Measurements from ENCODE around the gene PHPT1. TPM values are rescaled to one million over a fixed set of nuclear protein-coding genes. Genes with fewer than 3 reads are reported as not detected.
A peak's percentile ranks its signal among the peaks of the same experiment; 100 is the strongest.
"Not testable (repeated sequence)": the region's sequence is repeated elsewhere in the genome, so short reads cannot be mapped to it uniquely, and the experiment has no call there.

Gene PHPT1
- total RNA-seq, 1 donor from 2014 or later, result 242 TPM

DNA sequence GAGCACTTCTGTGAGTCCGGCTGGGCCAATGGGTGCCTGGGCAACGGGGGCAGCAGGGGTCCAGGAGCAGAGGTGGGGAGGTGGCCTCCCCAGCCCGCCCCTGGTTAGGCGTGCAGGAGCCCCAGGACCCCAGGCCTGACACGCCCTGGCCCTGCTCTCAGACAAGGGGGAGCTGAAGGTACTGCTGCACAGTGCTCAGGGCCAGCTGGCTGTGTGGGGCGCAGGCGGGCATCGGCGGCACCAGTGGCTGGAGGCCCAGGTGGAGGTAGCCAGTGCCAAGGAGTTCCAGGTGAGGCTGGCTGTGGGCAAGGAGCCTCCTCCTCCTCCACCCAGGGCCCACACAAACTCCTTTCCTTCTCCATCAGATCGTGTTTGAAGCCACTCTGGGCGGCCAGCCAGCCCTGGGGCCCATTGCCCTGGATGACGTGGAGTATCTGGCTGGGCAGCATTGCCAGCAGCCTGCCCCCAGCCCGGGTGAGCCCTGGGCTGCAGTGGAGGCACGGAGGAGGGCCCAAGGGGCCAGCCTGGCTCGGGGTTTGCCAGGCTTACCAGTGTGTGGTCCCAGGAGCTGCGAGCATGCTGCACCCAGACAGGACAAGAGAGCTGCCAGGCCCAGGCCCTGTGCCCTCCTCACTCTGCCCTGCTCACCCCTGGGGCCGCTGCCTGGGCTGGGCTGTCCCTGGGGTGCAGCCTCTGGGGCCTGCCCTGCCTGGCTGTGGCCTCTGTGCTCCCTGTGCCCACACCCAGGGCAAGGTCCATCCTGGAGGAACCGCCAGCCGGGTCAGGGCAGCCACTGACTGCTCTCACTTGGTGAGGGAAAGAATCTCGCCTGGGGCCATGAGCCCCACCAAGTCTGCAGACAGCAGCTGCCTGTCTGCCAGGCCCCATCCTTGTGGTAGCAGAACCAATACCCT lies 9.9 kb downstream of the PHPT1 start:
- DNase-seq (ENCODE audit: low read depth in 2 of 2), result no peak

DNA sequence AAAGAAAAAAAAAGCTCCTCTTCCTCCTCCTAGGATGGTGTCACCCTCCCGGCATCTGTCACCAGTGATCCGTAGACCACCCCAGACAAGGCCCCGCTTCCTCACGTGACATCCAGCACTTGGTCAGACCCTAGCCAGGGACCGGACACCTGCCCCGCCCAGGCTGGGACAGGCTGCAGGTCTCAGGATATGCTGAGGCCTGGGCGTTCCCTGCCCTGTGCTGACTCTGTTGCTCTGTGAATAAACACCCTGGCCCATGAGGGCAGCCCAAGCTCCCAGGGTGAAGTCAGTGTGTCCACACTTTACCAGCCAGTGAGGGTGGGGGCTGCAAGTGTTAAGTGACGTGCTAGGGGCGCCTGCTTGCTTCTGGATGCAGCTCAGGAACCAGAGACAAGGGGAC lies 11.3 kb downstream of the PHPT1 start:
- no peak for DNase-seq (ENCODE audit: low read depth in 2 of 2)

DNA sequence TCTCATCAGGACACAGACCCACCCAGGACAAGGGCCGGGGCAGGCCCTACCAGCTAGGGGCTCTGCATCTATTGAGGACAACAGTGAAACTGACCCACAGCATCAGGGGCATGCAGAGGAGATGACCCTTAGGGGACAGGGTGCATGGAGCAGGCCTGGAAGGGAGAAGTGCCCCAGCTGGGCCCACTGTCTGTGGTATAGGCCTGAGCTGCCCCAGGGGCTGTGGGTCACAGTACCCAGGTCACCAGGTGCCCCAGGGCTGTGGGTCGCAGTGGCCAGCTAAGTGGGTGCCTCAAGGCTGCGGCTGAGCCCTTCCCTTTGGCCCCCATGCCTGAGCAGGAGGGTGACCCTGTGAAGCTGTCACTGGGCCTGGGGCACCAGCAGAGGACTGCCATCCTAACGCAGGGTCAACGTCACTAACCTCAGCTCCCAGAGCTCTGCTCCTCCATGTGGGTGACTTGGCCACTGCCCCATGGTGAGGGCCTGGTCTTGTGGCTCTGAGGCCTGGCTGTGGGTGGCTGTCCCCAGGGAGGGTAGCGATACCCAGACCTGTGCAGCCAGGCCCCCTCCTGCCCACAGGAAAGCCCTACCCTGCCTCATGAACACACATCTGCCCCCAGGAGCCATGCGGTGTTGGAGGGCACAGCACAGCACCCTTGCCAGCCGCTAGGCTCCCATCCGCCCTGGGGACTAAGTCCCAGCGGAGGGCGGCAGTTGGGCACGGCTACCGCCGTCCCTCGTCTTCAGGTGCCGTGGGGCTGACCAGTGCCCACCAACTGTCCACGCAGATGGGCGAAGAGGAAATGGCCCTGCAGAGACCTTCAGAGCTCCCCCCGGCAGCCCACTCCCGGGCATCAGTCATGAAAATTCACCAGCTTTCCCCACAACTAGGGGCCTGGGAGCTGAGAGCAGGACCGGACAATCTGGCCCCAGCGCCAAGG lies 12.0 kb downstream of the PHPT1 start:
- DNase-seq (ENCODE audit: low read depth in 2 of 2), result no peak

DNA sequence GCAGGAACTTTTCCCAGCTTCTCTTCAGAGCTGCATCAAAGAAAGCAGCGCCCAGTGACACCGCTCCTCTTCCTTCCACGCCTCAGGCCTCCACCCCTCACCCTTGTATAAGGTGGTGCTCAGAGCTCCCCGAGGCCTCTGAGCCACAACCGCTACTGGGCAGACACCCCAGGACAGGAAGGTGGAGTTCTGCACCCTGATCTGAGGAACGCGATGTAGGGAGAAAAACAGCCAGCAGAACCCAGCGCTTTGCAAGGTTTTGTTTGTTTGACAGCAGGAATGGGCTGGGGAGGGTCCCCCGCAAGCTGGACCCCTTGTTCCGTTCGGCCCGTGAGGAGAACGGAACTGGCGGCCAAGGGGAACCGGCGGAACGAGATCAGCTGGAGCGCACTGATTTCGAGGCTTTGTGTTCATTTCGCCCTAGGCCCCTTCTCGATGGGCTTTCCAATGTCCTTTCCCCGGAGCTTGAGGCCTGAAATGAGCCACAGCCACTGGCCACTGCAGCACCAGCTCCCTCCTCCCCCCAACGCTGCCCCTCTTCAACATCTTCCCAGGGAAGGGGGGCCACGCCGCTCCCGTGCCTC lies 12.8 kb downstream of the PHPT1 start:
- DNase-seq (ENCODE audit: low read depth in 2 of 2), result no peak

DNA sequence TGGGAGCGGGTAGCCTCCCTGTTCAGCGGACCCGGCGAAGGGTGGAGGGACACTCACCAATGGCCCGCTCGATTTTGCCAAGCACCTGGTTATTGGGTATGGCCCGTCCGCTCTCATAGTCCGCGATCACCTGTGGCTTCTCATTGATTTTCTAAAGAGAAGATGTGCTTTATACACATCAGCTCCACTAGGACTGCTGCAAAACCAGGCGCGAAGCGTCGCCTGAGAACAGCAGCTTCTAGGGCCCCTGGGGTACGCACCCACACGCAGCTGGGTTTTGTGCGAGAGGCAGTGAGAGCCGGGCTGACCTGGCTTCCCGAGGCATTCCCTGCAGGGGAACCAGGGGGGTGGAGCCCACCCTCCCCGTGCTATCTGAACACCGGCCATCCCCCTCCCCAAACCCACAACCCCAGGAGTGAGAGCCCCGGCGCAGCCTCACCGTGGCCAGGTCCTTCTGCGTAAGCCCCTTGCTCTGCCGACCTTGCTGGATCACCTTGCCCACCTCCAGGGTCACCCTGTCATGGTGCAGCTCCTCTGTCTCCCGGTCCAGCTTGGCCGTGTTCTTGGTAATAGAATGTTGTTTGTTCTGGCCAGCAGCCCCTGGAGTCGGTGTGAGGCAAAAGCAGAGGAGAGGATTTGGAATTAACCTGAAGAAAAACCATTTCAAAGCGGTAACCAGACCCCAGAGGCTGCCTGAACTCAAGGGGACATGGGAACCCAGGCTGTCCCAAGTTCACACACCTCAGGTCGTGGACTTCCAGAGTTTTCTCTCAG lies 13.8 kb downstream of the PHPT1 start:
- no peak for DNase-seq (ENCODE audit: low read depth in 2 of 2)

DNA sequence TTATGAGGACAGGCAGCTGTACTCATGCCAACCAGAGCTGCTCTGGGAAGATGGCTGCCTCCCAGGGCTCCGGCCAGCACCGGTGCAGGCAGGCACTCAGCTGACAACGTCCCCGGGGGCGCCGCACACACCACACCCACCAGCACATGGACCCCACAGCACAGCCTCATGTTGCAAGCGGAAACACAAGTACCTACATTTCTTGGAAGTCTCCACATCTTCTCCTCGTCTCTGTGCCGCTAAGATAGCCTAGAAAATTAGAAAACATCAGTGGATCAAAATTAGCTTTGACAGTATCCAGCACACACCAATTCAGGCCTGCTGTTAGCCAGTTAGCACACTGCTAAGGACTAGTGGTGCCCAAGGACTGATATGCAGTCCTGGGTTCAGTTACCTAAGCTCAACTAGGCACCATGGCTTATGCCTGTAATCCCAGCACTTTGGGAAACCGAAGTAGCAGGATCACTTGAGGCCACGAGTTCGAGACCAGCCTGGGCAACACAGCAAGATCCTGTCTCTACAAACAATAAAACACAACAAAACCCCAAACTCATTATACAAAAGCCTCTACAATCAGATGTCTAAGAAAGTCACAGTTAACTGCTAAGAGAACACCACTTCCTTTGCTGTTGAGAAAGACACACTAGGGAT lies 14.5 kb downstream of the PHPT1 start:
- DNase-seq (ENCODE audit: low read depth in 2 of 2), result no peak

DNA sequence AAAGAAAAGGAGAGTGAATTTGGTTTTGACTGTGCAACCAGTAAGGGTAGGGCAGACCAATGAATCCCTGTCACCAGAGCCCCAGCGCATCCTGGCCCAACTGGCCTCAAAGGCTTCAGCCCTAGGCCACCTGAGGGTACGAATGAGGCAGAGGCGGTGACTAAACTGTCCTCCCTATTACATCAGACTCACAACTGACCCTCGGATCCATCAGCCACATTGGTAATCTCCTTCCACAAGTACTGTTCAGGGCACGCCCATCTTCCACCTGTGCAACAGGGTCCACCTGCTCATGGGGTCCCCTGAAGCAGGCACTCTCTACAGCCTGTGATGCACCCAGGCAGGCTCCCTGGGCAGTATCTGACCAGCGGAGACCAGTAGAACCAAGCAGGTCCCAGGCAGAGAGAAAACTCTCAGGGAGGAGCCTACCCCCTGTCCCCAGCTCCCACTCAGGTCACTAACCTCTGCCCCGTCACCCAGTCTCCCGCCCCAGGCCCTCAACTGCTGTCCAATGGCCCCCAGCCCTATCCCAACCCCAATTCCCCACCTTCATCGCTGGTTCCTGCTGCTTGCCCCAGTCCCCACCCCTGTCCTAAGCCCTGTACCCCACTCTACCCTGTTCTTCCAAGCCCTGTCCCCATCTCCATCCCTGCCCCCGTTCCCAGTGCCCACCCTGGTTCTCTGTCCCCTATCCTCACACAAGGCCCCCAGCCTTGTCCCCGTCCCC lies 16.0 kb downstream of the PHPT1 start:
- no peak for DNase-seq (ENCODE audit: low read depth in 2 of 2)

DNA sequence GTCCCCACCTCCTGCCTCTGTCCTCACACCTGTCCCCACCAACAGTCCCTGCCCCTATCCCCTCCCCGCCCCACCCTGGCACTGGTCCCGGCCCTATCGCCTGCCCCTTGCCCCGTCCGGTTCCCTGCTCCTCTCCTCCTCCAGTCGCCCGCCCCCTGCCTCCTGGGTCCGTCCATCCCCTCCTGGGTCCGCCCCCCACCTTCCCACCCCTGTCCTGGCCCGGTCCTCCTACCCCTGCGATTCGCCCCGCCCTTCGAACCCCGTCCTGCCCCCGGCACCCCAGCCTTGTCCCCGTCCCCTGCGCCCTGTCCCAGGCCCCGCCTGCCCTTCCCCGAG lies 16.5 kb downstream of the PHPT1 start:
- DNase-seq (ENCODE audit: low read depth in 2 of 2), result no peak

DNA sequence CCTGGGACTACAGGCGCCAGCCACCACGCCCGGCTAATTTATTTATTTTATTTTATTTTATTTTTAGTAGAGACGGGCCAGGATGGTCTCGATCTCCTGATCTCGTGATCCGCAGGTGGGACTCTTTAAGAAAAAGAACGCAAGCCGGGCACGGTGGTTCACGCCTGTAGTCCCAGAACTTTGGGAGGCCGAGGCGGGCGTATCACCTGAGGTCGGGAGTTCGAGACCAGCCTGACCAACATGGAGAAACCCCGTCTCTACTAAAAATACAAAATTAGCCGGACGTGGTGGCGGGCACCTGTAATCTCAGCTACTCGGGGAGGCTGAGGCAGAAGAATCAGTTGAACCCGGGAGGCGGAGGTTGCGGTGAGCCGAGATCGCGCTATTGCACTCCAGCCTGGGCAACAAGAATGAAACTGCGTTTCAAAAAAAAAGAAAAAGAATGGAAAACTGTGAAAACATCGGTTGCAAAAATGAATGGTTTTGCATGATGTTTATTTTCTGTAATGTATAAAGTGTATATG lies 17.8 kb downstream of the PHPT1 start:
- not testable (repeated sequence) for DNase-seq (ENCODE audit: low read depth in 2 of 2)

DNA sequence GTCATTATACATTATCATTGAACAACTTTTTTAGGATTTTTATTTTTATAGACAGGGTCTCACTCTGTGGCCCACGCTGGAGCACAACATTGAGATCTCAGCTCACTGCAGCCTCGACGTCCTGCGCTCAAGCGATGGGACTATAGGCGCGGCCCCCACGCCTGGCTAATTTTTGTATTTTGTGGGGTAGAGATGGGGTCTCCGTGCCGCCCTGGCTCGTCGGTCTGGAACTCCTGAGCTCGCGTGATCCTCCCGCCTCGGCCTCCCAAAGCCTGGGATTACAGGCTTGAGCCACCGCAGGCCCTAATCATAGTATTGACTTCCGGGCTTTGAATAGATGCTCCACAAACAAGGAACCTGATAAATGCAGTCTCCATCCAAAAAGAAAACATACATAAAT lies 18.3 kb downstream of the PHPT1 start:
- no peak for DNase-seq (ENCODE audit: low read depth in 2 of 2)

DNA sequence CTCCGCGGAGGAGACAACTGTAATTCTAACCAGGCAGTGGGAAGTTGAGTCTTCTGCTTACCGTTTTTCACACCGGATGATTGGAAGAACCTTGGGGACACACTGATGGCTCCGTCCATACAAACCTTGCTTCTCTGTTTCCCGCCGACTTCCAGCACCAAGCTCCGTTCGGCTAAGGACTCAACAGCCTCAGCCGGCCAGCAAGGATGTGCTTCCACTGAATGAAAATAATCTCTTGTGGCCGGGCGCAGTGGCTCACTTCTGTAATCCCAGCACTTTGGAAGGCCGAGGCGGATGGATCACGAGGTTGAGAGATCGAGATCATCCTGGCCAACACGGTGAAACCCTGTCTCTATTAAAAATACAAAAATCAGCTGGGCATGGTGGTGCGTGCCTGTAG lies 18.7 kb downstream of the PHPT1 start:
- DNase-seq (ENCODE audit: low read depth in 2 of 2), result no peak

DNA sequence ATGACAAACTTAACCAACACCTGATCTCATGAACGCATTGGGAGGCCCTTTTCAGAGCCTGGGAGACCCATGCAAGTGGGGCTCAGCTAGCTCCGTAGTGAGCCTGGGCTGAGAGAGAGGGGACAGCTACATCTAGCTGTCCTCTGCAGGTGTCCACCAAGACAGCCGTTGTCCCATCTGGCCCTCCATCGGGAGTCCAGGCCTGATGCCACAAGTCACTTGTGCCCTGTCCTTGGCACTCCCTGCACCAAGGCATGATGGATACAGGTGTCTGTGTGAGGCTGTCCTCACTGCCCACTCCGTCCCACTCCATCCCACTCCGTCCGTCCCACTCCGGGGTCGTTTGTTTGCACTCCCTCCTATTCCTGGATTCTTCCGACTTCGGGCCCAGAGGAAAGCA lies 19.4 kb downstream of the PHPT1 start:
- DNase-seq (ENCODE audit: low read depth in 2 of 2), result no peak

DNA sequence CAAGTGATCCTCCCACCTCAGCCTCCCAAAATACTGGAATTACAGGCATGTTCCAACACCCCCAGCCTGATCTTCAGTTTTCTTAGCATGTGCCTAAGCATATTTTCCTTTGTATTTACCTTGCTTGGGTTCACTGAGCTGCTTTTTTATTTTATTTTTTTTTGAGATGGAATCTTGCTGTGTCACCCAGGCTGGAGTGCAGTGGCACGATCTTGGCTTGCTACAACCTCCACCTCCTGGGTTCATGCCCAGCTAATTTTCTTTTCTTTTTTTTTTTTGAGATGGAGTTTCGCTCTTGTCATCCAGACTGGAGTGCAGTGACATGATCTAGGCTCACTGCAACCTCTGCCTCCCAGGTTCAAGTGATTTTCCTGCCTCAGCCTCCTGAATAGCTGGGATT lies 20.4 kb downstream of the PHPT1 start:
- DNase-seq (ENCODE audit: low read depth in 2 of 2), result not testable (repeated sequence)

DNA sequence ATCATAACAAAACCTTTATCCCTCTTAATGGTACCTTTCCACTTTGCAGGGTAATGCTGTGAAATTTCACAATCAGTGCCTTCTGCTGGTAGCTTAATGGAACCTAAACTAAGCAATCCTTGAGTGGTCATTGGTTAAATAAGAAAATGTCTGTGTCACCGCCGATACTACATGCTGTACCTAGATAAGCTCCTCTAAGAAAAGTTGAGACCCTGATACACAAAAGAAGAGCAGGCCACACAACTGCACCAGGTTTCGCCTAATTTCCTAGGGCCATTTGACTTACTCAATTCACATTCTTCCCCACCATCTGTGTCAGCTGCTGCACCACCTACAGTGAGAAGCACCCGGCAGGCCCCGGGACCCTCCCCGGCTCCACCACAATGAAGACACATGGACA lies 25.9 kb downstream of the PHPT1 start:
- no peak for DNase-seq (ENCODE audit: low read depth in 2 of 2)

DNA sequence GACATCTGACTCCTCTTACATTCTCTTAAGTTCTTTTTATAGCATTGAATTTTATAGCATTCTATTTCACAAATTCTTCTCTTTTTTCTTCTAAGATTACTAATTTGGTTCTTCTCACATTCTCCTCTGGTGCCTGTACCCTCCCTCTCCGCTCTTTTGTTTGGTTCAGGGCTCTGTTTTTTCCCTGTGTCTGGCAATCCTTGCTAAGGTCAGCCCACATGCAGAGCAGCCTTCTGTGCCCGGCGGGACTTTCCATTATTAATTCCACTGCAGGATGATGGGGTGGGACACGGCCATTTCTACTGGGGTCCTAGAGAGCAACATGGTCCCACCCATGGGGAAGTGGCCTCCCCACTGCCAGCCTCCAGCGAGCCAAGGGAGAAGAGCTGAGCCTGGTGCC lies 27.3 kb downstream of the PHPT1 start:
- DNase-seq (ENCODE audit: low read depth in 2 of 2), result no peak

DNA sequence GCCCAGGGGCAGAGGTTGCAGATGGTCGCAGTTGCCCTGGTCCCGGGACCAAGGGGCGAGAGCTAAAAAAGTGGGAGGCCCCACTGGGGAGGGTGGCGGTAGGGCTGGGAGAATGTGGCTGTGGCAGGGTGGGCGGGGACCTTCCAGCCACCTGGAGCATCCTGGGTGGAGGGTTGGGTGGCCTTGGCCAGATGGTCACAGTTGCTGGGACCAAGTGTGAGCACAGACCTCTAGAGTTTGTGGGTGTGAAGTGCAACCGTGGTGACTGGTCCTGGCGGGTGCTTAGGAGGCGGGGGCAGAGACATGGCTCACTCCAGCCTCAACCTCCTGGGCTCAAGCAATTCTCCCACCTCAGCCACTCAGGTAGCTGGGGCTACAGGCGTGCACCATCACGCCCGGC lies 31.4 kb downstream of the PHPT1 start:
- DNase-seq (ENCODE audit: low read depth in 2 of 2), result no peak

DNA sequence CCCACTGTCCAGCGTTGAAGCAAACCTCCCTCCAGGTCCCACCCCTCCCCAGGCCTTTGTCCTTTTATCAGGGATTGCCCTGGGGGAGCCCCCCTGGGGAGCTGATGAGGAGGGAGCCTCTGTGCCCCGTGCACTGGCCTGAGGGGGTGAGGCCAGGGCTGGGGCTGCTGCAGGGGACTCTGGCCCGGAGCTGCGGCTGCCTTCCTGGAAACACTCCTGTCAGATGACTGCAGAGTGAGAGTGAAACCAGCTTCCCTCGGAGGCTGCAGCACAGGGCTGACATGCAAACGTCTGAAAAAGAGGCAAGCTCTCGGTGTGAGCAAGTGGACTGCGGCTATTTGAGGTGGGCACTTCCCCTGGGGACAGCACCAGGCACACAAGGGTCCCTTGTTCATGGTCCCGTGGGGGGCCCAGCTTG lies 32.5 kb downstream of the PHPT1 start:
- peak; percentile 44 to 72 for DNase-seq (ENCODE audit: low read depth in 2 of 2)

DNA sequence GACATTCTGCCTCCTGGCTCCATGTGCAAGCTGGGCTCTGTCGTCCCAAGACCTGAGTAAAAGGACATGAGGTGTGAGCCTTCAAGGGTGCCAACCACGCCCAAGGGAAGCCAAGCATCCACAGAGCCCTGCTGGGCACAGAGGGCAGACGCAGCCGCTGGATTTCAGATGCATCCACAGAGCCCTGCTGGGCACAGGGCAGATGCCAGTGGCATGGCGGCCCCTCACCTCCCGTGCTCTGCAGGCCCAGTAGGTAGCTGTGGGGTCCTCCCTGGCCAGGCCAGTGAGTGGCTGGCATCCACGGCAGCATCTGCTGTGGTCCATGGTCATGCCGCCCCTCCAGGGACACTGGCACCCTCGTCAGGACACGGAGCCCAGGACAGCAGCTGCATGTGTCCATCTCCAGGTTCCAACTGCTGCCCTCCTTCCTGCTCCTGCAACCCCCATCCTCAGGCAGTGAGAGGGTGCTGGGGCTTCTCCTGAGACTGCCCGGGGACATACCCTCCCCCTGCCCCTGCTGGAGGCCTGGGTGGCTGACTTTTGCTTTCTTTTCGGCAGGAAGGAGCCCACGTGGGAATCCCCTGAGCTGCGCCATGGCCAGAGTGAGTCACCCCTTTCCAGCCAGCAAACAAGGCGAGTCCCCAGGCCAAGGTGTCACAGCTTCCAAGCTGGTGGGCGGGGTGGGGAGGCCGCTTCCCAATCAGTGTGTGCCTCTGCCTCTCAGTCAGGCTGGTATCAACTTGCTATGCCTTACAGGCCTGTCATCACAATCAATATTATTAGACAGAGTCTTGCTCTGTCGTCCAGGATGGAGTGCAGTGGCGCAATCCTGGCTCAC lies 33.1 kb downstream of the PHPT1 start:
- peak; percentile 90 to 91 for DNase-seq (ENCODE audit: low read depth in 2 of 2)

DNA sequence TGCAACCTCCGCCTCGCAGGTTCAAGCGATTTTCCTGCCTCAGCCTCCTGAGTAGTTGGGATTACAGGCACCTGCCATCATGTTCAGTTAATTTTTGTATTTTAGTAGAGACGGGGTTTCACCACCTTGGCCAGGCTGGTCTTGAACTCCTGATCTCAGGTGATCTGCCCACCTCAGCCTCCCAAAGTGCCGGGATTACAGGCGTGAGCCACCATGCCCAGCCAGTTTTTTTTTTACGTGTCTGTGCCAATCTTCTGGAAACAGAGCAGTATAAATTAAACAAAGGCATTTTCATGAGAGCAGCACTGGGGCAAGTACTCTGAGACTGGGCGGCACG lies 33.7 kb downstream of the PHPT1 start:
- DNase-seq (ENCODE audit: low read depth in 2 of 2), result not testable (repeated sequence)

Measured in lung microvascular endothelial cell (primary cell).